Heart left ventricle (tissue), 13 donors: ENCODE measurements around the gene EPHB6.

Source experiments
- CTCF ChIP-seq, 12 donors: fragments of 200-600 bp; sonication (generic) in 4 of 12; IDR thresholded peaks; one replicate each; pipeline versions ENCODE4 v1.5.0 to v1.8.0; 2018 to 2022; ENCODE audit warnings: antibody characterized with exemption in 12 of 12, mild to moderate bottlenecking in 5 of 12
- POLR2A ChIP-seq, 2 donors: fragments of 450-650 bp; IDR thresholded peaks; one replicate each; pipeline ENCODE4 v1.6.1; 2017; ENCODE audit warnings: antibody characterized with exemption in 2 of 2, mild to moderate bottlenecking in 2 of 2, moderate library complexity in 2 of 2
- donor health status: ischemic (EF 13 %, LVEDD 7.1; RV severe dilation, severe dysfunction).
- donor health status: DM: no; HTN: yes; CAD: no.
- donor health status: DM: no; HTN: no; CAD: no.
- donor health status: ischemic (EF 25% LVEDD 6.9; RV normal size, moderate dysfunction).
- donor health status: ischemic (EF 25% LVEDD 5.7; RV mildly dilated, moderate dysfunction).
- donor health status: ischemic (EF 35%, LVEDD 5.7; RV mildly dilated, moderate dysfunction).
- donor health status: nonischemic (EF 11% LVEDD 7.7; RV severe dilation, severe dysfunction).
- donor health status: DM: yes; HTN: yes; CAD: no.
- donor health status: PGD.
- donor health status: ischemic (EF 29% LVEDD 5.4; RV normal size, mild dysfunction).
- donor health status: nonischemic (EF 23%, LVEDD 6.1; RV moderate dilation, normal function).

DNA sequence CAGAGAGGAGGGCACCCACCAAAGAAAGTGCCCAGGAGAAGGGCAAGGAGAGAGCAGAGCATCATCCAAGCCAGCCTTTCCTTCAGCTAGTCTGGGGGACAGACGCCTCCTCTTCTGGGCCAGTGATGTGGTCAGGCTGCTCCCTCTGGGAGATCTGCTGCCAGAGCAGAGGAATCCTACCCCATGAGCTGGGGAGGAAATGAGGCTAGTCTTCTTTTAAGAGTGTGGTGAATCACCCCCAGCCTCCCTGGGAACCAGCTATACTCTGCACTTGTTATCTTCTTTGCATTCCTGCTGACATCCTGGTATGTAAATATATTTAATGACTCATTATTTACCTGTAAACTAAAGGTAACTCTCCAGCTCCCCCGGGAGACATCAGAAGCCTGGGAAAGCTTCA, 41.6 kb upstream of the EPHB6 start:
- TF ChIP-seq CTCF (IDR thresholded peaks at IDR 0.05) (no peak), POLR2A (IDR thresholded peaks at IDR 0.05) (no peak)
